GM04504 (cell line): ENCODE data around the gene SCYL2.
"Not testable (repeated sequence)": the region's sequence is repeated elsewhere in the genome, so short reads cannot be mapped to it uniquely, and the experiment has no call there.

Source experiments
- DNase-seq: peaks from one replicate; pipeline ENCODE4 v3.0.0-alpha.2; 2012; ENCODE audit warnings: low read depth

The SCYL2 gene

GRCh38 chr12:100266835-100267602 is at the start of gene SCYL2, which contains the start of gene DEPDC4:
TSS of gene SCYL2 (plus strand) at chr12:100267177. CDS start at chr12:100282971, 15,794 bp downstream.
TSS of gene DEPDC4 (minus strand) at chr12:100267079. CDS start at chr12:100267076, 3 bp downstream.
- peak; percentile 96 for DNase-seq

GRCh38 chr12:100219328-100220109 is 47.5 kb upstream of the SCYL2 start:
- no peak for DNase-seq

- DNase-seq, result no peak
Measured at GRCh38 chr12:100221523-100221922, 45.5 kb upstream of the SCYL2 start.

GRCh38 chr12:100222173-100222572 is 44.8 kb upstream of the SCYL2 start:
- not testable (repeated sequence) for DNase-seq

- no peak for DNase-seq
Measured at GRCh38 chr12:100225491-100225890, 41.5 kb upstream of the SCYL2 start.

GRCh38 chr12:100229036-100229635 is 37.8 kb upstream of the SCYL2 start:
- no peak for DNase-seq

- no peak for DNase-seq
Measured at GRCh38 chr12:100229876-100230275, 37.1 kb upstream of the SCYL2 start.

GRCh38 chr12:100231873-100232272 is 35.1 kb upstream of the SCYL2 start:
- DNase-seq, result not testable (repeated sequence)

- DNase-seq, result peak; percentile 26
Measured at GRCh38 chr12:100234166-100234565, 32.8 kb upstream of the SCYL2 start.

GRCh38 chr12:100234591-100235304 is 32.2 kb upstream of the SCYL2 start:
- DNase-seq, result peak; percentile 26

GRCh38 chr12:100238801-100239200 is 28.2 kb upstream of the SCYL2 start:
- no peak for DNase-seq

GRCh38 chr12:100239589-100239988 is 27.4 kb upstream of the SCYL2 start:
- DNase-seq, result no peak

- DNase-seq, result no peak
Measured at GRCh38 chr12:100243137-100243536, 23.8 kb upstream of the SCYL2 start.

- DNase-seq, result no peak
Measured at GRCh38 chr12:100247765-100248164, 19.2 kb upstream of the SCYL2 start.

GRCh38 chr12:100248886-100249285 is 18.1 kb upstream of the SCYL2 start:
- no peak for DNase-seq

GRCh38 chr12:100249941-100250340 is 17.0 kb upstream of the SCYL2 start:
- DNase-seq, result no peak

- no peak for DNase-seq
Measured at GRCh38 chr12:100251917-100252316, 15.1 kb upstream of the SCYL2 start.

GRCh38 chr12:100253437-100253836 is 13.5 kb upstream of the SCYL2 start:
- no peak for DNase-seq

- DNase-seq, result no peak
Measured at GRCh38 chr12:100254876-100255275, 12.1 kb upstream of the SCYL2 start.

- DNase-seq, result no peak
Measured at GRCh38 chr12:100258127-100258526, 8.8 kb upstream of the SCYL2 start.

GRCh38 chr12:100263131-100263530 is 3.8 kb upstream of the SCYL2 start:
- DNase-seq, result no peak

- DNase-seq, result not testable (repeated sequence)
Measured at GRCh38 chr12:100265107-100265506, 1.9 kb upstream of the SCYL2 start.
